Mesenchymal stem cell (in vitro differentiated cells and primary cell): ENCODE measurements around the gene PKNOX2.

ENCODE experiments used
- DNase-seq: peaks from one replicate; pipeline ENCODE4 v3.0.0-alpha.2; 2013
- H2AFZ ChIP-seq: one replicate; pipeline ENCODE4 v1.6.1; 2013; ENCODE audit warnings: low read depth, mild to moderate bottlenecking, control low read depth, inconsistent platforms, low read length, moderate library complexity
- H2AK5ac ChIP-seq: 2 replicates; pipeline ENCODE4 v1.6.1; 2013; ENCODE audit warnings: low read length, moderate library complexity, mild to moderate bottlenecking, inconsistent platforms; ENCODE audit not compliant: severe bottlenecking
- H2BK120ac ChIP-seq: one replicate; pipeline ENCODE4 v1.6.1; 2013; ENCODE audit warnings: low read depth, mild to moderate bottlenecking, inconsistent platforms, low read length, moderate library complexity
- H2BK12ac ChIP-seq, 2 experiments: one replicate each; pipeline ENCODE4 v1.6.1; 2013; ENCODE audit warnings: inconsistent platforms in 2 of 2, low read length in 2 of 2, mild to moderate bottlenecking in 2 of 2, moderate library complexity in 2 of 2, control low read depth in 1 of 2
- H2BK15ac ChIP-seq: one replicate; pipeline ENCODE4 v1.6.1; 2013; ENCODE audit warnings: mild to moderate bottlenecking, low read depth, inconsistent platforms; ENCODE audit not compliant: poor library complexity, severe bottlenecking
- H2BK5ac ChIP-seq: 2 replicates; pipeline ENCODE4 v1.6.1; 2013; ENCODE audit warnings: low read depth, mild to moderate bottlenecking, low read length, control low read depth, inconsistent platforms; ENCODE audit not compliant: poor library complexity, severe bottlenecking
- H3K14ac ChIP-seq, 2 experiments: one replicate each; pipeline ENCODE4 v1.6.1; 2013; ENCODE audit warnings: inconsistent platforms in 2 of 2, low read length in 2 of 2, control low read depth in 1 of 2, mild to moderate bottlenecking in 1 of 2, moderate library complexity in 1 of 2
- H3K18ac ChIP-seq, 2 experiments: one replicate each; pipeline ENCODE4 v1.6.1; 2013; ENCODE audit warnings: inconsistent platforms in 2 of 2, low read length in 2 of 2, control low read depth in 1 of 2, low read depth in 1 of 2, mild to moderate bottlenecking in 1 of 2
- H3K23ac ChIP-seq, 2 experiments: one replicate each; pipeline ENCODE4 v1.6.1; 2013; ENCODE audit warnings: inconsistent platforms in 2 of 2, low read length in 2 of 2, mild to moderate bottlenecking in 2 of 2, moderate library complexity in 2 of 2, control low read depth in 1 of 2
- H3K27ac ChIP-seq: 2 replicates; pipeline ENCODE4 v1.5.1; 2013; ENCODE audit warnings: mild to moderate bottlenecking, moderate library complexity, low read length, control low read depth, inconsistent platforms; ENCODE audit not compliant: poor library complexity, severe bottlenecking
- H3K27me3 ChIP-seq, 2 experiments: 2 replicates each; pipeline versions ENCODE4 v1.6.1 to v1.7.0; 2013; ENCODE audit warnings: low read length in 2 of 2, mild to moderate bottlenecking in 2 of 2, moderate library complexity in 2 of 2, control low read depth in 1 of 2, inconsistent platforms in 1 of 2; ENCODE audit not compliant: control insufficient read depth in 1 of 2, insufficient read depth in 1 of 2
- H3K36me3 ChIP-seq, 2 experiments: 2 replicates each; pipeline versions ENCODE4 v1.6.1 to v1.7.0; 2013; ENCODE audit warnings: low read length in 2 of 2, control low read depth in 1 of 2, inconsistent platforms in 1 of 2, low read depth in 1 of 2, mild to moderate bottlenecking in 1 of 2; ENCODE audit not compliant: insufficient read depth in 2 of 2, control insufficient read depth in 1 of 2
- H3K4ac ChIP-seq, 2 experiments: one replicate each; pipeline ENCODE4 v1.6.1; 2013; ENCODE audit warnings: inconsistent platforms in 2 of 2, low read length in 2 of 2, mild to moderate bottlenecking in 2 of 2, moderate library complexity in 2 of 2, control low read depth in 1 of 2, low read depth in 1 of 2
- H3K4me1 ChIP-seq: 2 replicates; pipeline ENCODE4 v1.6.1; 2013; ENCODE audit warnings: low read depth, low read length, control low read depth; ENCODE audit not compliant: control insufficient read depth, insufficient read depth
- H3K4me2 ChIP-seq: 2 replicates; pipeline ENCODE4 v1.6.1; 2013; ENCODE audit warnings: low read length, mild to moderate bottlenecking, inconsistent platforms; ENCODE audit not compliant: poor library complexity, severe bottlenecking
- H3K4me3 ChIP-seq, 2 experiments: 2 replicates each; pipeline versions ENCODE4 v1.5.1 to v1.7.0; 2013; ENCODE audit warnings: low read length in 2 of 2, mild to moderate bottlenecking in 2 of 2, control low read depth in 1 of 2, low read depth in 1 of 2; ENCODE audit not compliant: insufficient read depth in 1 of 2
- H3K79me1 ChIP-seq: replicated peaks from 2 replicates; pipeline ENCODE4 v1.6.1; 2013; ENCODE audit warnings: mild to moderate bottlenecking, control low read depth, low read length, inconsistent platforms; ENCODE audit not compliant: poor library complexity, severe bottlenecking
- H3K9ac ChIP-seq: 2 replicates; pipeline ENCODE4 v1.7.0; 2013; ENCODE audit warnings: mild to moderate bottlenecking, low read length, moderate library complexity
- H3K9me3 ChIP-seq: 2 replicates; pipeline ENCODE4 v1.7.0; 2013; ENCODE audit warnings: mild to moderate bottlenecking, low read length; ENCODE audit not compliant: control insufficient read depth
- H4K8ac ChIP-seq: one replicate; pipeline ENCODE4 v1.6.1; 2013; ENCODE audit warnings: inconsistent platforms, mild to moderate bottlenecking, low read length, moderate library complexity
- H4K91ac ChIP-seq: one replicate; pipeline ENCODE4 v1.6.1; 2013; ENCODE audit warnings: mild to moderate bottlenecking, low read length, inconsistent platforms
- WGBS: methylation state at CpG from one replicate; pipeline ENCODE4 v1.1.7; 2013; ENCODE audit warnings: mixed read lengths; 5-methylcytosine and 5-hydroxymethylcytosine counted together

Gene PKNOX2

GRCh38 chr11:125368757-125369156 is 204.2 kb downstream of the PKNOX2 start:
- no peak overlapping the region for H2AK5ac ChIP-seq
- 100% methylated on average over 3 of the region's 4 CpGs for WGBS
- H3K18ac ChIP-seq = no peak overlapping the region
- no peak overlapping the region for H2BK5ac ChIP-seq
- H3K79me1 ChIP-seq = peaks cover 18% of the 10 kb centered on the region
- H3K23ac ChIP-seq = no peak overlapping the region
- no peaks in the 10 kb centered on the region for H3K9me3 ChIP-seq
- no peak overlapping the region for H4K8ac ChIP-seq
- H4K91ac ChIP-seq = no peak overlapping the region
- H3K9ac ChIP-seq = no peak overlapping the region
- H3K4me2 ChIP-seq = no peak overlapping the region
- H2BK12ac ChIP-seq = no peak overlapping the region
- H3K36me3 ChIP-seq = peaks cover 0 to 62% of the 10 kb centered on the region in 2 experiments
- peaks cover 0 to 27% of the 10 kb centered on the region in 2 experiments for H3K27me3 ChIP-seq
- H3K14ac ChIP-seq = no peak overlapping the region
- H3K4ac ChIP-seq = no peak overlapping the region
- H3K4me3 ChIP-seq = no peak overlapping the region
- peaks cover 12% of the 10 kb centered on the region for H3K4me1 ChIP-seq
- no peak overlapping the region for H2BK120ac ChIP-seq
- no peak overlapping the region for H2AFZ ChIP-seq
- no peak overlapping the region for H3K27ac ChIP-seq
- DNase-seq = no peak
- no peak overlapping the region for H2BK15ac ChIP-seq

GRCh38 chr11:125369808-125370207 is 205.3 kb downstream of the PKNOX2 start:
- Histone ChIP-seq H3K4me2 (no peak overlapping the region), H4K91ac (no peak overlapping the region), H3K4me3 (no peak overlapping the region), H3K23ac (no peak overlapping the region), H2BK5ac (no peak overlapping the region), H3K36me3 (peaks cover 0 to 65% of the 10 kb centered on the region in 2 experiments), H3K9ac (no peak overlapping the region), H2AFZ (no peak overlapping the region), H3K18ac (no peak overlapping the region), H3K14ac (no peak overlapping the region), H3K79me1 (peaks cover 16% of the 10 kb centered on the region), H4K8ac (no peak overlapping the region), H3K4me1 (peaks cover 14% of the 10 kb centered on the region), H2BK12ac (no peak overlapping the region), H2AK5ac (no peak overlapping the region), H3K4ac (no peak overlapping the region), H3K27me3 (peaks cover 0 to 30% of the 10 kb centered on the region in 2 experiments), H2BK120ac (no peak overlapping the region), H3K9me3 (no peaks in the 10 kb centered on the region), H2BK15ac (no peak overlapping the region), H3K27ac (no peak overlapping the region)
- WGBS = 82% methylated on average over 6 of the region's 6 CpGs
- DNase-seq = no peak

DNA sequence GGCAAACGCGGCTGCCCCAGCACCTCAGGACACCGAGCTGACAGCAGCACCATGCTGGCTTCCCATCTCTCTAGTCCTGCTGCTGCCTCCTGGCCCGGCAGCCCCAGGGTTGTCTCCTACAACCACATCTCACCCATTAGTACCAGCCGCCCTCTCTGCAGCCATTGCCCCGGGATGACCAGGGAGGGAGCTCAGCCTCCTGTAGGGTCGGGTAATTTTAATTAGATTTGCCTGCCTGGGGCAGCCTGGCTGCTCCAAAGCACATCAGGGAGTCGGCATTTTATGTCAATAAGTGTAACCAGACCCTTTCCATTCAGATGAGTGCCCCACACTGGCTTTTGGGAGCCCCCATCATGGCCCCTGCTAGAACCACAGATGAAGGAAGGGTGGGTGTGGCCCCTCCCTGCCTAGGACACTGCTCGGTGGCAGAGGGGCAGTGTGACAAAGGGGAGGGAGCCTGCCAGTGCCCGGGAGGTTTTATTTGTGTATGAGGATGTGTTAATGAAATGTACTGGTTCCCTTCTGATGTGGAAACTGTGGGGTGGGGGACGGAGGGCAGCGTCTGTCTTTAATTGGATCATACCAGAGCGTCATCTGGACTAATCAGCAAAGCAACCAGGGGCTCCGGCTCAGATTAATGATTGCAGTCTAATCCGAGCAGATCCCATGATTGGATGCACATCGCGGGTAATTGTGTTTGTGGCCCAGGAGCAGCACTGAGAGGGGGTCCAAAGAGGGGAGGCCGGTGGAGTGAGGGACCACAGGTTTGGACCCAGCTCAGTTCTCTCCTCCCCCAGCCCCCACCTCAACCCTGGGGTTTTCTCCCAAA is 206.2 kb downstream of the PKNOX2 start:
- H3K27ac ChIP-seq = no peak overlapping the region
- H3K4me3 ChIP-seq = no peak overlapping the region
- H3K36me3 ChIP-seq = peaks cover 0 to 65% of the 10 kb centered on the region in 2 experiments
- H3K4me2 ChIP-seq = no peak overlapping the region
- no peak overlapping the region for H3K14ac ChIP-seq
- H3K9ac ChIP-seq = no peak overlapping the region
- H3K27me3 ChIP-seq = peaks cover 0 to 39% of the 10 kb centered on the region in 2 experiments
- H2AK5ac ChIP-seq = no peak overlapping the region
- WGBS = 53% methylated on average over 18 of the region's 18 CpGs
- no peak overlapping the region for H2BK5ac ChIP-seq
- H3K9me3 ChIP-seq = no peaks in the 10 kb centered on the region
- H2BK12ac ChIP-seq = no peak overlapping the region
- H2BK120ac ChIP-seq = no peak overlapping the region
- no peak overlapping the region for H2BK15ac ChIP-seq
- no peak overlapping the region for H3K18ac ChIP-seq
- no peak overlapping the region for H4K8ac ChIP-seq
- H2AFZ ChIP-seq = no peak overlapping the region
- peaks cover 15% of the 10 kb centered on the region for H3K79me1 ChIP-seq
- H4K91ac ChIP-seq = no peak overlapping the region
- no peak for DNase-seq
- H3K4ac ChIP-seq = no peak overlapping the region
- H3K4me1 ChIP-seq = peaks cover 15% of the 10 kb centered on the region
- H3K23ac ChIP-seq = no peak overlapping the region

DNA sequence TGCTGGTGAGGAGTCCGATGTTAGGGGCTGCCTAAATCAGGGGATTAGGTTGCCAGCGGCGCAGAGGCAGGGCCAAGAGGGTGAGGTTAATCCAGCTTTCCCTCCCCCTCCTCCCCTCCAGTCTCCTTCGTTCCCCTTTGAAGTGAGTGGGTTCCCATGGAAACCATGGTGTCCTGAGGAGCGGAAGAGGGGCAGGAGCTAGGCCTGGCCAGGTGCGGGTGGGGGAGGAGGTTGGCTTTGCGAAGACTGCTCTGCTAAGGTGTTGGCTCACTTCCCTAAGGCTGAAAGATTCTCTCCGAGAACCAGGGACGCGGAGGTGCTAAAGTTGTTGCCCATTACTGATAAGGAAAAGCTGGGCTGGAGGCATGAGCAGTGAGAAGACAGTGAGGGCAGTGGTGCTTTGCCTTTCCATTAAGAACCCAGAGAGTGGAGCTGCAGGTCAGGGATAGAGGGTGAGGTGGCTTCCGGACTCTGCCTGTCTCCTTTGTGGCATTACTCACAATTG is 206.9 kb downstream of the PKNOX2 start:
- H3K14ac ChIP-seq = peak overlapping the region in 1 of 2 experiments; percentile 19
- H3K4ac ChIP-seq = no peak overlapping the region
- peaks cover 18% of the 10 kb centered on the region for H3K4me1 ChIP-seq
- no peak overlapping the region for H3K23ac ChIP-seq
- no peak overlapping the region for H2BK12ac ChIP-seq
- H3K9me3 ChIP-seq = no peaks in the 10 kb centered on the region
- no peak overlapping the region for H3K4me2 ChIP-seq
- DNase-seq = no peak
- H3K4me3 ChIP-seq = no peak overlapping the region
- H3K18ac ChIP-seq = no peak overlapping the region
- no peak overlapping the region for H2AFZ ChIP-seq
- no peak overlapping the region for H4K91ac ChIP-seq
- H2AK5ac ChIP-seq = no peak overlapping the region
- H3K9ac ChIP-seq = no peak overlapping the region
- H4K8ac ChIP-seq = no peak overlapping the region
- H3K27me3 ChIP-seq = peaks cover 0 to 46% of the 10 kb centered on the region in 2 experiments
- H3K27ac ChIP-seq = no peak overlapping the region
- H2BK5ac ChIP-seq = no peak overlapping the region
- no peak overlapping the region for H2BK15ac ChIP-seq
- 34% methylated on average over 10 of the region's 11 CpGs for WGBS
- H3K79me1 ChIP-seq = peaks cover 19% of the 10 kb centered on the region
- H2BK120ac ChIP-seq = no peak overlapping the region
- peaks cover 0 to 71% of the 10 kb centered on the region in 2 experiments for H3K36me3 ChIP-seq
